Fibroblast of upper back skin (primary cell): ENCODE results near the gene TMEM170B.

Source experiments
- DNase-seq: peaks from one replicate; pipeline ENCODE4 v3.0.0-alpha.2; 2013

Gene TMEM170B

DNA sequence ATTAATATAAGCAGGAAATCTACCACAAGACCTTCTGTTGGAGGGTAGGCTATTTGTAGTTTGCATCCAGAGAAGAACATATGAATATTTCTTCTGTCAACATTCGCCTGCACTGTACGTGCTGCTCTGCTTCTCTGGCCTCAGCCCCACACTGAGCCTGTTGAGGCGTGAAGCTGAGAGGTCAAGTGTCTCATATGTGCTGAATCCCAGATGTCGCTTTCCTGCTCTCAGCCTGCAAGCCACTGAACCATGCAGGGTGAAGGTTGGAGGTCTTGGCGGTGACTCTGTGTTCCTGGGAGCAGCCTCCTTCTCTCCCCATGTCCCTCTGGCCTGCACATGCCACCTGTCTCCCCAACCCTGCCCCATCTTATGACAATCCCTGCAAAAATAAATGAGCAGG lies 83.6 kb downstream of the TMEM170B start:
- DNase-seq, result no peak

DNA sequence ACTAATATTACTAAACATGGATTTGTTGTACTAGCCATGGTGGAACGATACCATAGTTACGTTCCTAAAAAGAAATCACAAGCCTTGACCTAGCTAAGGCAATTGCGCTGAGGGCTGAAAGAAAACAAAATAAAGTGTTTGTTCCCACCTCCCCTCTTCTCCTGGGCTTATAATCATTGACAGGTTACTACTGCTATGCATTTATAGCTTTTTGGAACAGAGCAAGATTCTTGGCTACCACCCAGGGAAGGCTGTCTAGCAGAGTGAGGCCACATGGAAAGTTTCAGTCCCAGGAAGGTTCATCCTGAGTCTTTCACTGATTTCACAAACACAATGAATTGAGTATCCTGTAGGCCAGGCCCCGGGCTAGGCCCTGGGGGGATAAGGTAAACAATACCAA lies 84.6 kb downstream of the TMEM170B start:
- DNase-seq, result peak; percentile 32

DNA sequence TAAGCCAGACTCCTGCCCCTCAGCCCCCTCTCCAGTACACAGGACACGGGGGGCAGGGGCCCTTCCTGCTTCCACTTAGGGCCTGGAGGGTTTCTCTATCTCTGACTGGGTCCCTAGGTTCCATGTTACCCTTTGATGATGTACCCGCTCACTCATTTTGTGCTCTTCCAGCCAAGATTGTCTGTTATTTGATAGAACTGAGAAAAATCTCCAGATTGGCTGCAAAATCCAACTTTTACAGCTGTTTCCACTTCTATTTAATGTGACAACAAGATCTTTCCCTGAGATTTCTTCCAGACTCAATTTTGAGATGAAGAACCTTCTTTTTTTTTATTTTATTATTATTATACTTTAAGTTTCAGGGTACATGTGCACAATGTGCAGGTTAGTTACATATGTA lies 85.7 kb downstream of the TMEM170B start:
- no peak for DNase-seq

DNA sequence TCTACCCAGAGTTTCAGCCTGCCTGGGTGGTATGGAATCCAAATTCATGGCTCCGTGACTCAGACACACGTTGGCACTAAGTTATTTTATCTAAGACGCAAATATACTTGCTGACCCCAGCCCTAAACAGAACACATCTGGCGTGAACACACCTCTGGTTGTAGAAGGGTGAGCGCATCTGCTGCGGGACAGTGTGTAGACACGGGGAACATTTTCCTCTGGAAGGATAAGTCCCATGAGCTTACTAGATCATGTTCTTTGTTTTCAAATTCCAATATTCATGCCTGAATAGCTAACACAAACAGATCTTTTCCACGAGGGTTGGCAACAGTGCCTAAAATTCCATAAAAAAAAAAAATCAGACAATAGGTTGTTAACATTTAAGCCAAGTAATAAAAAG lies 87.8 kb downstream of the TMEM170B start:
- no peak for DNase-seq

DNA sequence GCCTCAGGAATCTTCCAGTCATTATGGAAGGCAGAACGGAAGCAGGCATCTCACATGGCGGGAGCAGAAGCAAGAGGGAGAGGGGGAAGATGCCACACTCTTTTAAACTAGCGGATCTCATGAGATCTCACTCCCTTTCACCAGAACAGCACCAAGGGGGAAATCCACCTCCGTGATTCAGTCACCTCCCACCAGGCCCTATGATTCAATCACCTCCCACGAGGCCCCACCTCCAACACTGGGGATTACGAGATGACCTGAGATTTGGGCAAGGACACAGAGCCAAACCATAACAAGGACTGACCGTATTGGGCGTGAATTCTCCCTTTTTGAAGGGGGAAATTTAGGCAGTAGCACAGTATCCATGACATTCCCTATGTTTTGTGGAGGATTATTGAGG lies 88.8 kb downstream of the TMEM170B start:
- no peak for DNase-seq

DNA sequence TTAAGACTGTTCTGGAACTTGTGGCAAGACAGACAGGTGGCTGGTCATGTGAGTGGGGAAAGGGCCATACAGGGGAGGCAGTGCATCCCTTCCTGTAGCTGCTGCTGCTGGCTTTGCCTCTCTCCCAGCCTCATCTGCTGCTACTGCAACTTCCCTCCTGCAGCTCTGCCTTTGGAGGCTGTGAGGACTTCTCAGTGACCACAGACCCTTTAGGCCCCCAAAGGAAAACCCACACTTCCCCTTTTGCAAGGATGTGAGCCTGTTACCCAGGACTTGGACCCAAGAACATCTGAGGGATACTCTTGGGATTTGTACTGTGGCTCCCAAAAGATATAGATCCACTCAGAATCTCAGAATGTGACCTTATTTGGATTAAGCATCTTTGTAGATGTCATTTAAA lies 91.0 kb downstream of the TMEM170B start:
- no peak for DNase-seq

DNA sequence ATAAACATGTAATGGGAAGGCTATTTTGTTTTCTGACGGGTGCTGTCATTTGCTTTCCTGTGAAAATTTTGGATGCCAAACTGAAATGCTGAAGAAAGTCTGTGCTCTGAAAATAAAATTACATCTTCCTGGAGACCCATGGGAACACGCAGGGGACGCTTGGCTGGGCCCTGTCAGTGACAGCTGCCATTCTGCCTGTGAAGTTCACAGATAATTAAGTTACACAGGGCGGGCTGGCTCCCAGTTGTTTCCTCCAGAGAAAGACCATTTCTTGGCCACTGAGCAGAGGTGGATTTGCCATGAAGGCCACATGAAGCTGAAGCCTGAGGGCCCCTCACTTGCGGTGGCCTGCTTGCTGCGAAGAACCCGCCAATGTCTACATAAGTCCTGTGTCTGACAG lies 93.5 kb downstream of the TMEM170B start:
- DNase-seq, result no peak

DNA sequence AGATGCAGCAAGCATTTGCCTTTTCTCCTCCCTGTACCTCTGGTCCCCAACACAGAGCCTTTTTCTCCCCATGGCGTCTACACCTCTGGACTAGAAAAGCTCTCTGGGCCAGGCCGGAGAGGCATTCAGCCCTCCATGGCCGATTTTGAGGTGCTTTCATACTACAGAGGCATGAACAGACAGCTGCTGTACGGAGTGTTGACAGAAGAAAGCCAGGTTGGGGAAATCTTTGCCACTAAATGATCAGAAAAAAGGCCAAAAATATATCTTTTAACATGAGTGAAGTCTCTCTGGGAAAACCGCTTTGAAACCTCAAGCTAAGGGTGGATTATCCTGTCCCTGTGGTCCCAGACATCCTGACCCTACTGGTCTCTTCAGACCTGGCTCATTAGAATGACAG lies 94.0 kb downstream of the TMEM170B start:
- no peak for DNase-seq

DNA sequence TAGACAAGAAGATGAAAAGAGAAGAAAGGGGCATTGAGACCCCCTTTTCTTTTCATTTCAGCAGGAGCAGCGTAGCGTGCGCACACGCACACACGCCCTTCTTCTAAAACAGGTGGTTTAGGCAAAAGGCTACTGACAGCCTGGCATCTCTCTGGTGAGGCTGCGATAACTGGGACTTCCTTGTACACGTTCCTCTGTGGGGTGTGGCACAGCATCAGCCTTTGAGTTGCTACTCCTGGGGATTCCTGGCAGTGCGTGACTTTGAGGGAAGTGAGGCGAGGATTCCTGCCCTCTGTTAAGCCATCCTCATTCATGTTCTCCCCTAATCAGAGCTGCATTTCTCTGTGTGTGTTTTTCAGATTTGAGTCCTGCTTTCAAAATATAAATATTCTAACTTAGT lies 94.7 kb downstream of the TMEM170B start:
- no peak for DNase-seq

DNA sequence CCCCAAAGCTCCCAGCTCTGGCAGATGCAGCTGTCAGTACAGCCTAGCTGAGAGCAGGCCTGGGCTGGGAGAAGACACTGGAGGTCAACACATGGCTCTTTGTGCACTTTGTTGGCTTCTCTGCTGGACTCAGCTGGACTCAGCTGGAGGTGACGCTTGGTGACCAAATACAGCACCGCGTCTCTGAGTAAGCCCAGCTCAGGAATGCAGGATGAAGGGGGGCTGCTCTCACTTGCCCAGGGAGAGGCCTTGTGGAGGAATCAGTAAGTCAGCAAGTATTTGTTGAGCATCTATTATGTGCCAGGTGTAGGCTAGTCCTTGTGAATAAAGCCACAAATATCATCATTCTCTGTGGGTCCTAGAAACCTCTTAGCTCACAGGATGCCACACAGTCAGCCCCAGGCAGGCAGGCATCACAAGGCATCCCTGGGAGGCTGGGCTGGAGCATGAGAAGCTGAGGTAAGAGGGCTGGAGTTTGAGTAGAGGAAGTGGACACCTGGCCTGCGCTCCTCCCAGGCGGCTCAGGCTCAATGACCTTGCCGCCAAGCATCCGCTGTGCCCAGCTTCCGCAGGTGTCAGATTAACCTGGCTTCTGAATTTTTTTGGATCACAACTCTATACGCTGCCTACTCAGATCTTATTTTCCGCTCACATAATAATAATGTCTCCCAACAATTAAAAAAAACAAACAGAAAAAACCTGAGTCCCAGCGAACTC lies 95.4 kb downstream of the TMEM170B start:
- DNase-seq, result peak; percentile 64
